ENCODE data around the gene ZBTB46.

Gene ZBTB46

DNA sequence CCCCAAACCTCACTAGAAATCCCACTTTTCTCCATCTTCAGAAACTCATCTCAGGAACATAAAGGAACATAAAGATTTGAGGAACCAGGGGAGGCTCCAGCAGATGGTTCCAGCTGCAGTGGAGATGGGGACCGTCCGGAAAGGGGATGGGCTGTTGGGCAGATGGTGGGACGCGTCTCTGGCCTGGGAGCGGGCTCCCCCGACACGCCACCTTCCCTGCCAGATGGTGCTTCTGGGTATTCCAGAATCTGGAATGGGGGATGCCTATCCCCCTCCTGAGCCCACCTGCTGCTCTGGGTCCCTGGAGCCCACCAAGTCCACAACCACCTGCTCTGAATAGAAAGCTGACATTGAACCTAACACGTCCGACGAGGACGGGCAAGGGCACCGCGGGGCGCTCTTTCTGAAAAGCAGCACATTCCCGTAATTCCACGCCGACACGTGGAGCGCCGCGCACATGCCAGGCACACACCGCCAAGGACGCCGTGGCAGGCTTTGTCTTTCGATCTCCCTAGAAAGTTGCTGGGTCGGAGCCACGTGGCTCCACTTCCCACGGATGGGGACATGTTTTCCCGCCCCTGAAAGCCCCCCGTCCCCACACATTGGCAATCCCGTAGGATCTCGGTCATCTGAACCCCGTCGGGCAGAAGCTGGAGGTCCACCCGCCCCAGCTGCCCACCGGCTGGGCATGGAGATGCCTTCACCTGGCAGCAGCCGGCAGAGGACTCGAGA, 64.2 kb downstream of the ZBTB46 start:
- no peak for DNase-seq (ENCODE audit: low read depth)

DNA sequence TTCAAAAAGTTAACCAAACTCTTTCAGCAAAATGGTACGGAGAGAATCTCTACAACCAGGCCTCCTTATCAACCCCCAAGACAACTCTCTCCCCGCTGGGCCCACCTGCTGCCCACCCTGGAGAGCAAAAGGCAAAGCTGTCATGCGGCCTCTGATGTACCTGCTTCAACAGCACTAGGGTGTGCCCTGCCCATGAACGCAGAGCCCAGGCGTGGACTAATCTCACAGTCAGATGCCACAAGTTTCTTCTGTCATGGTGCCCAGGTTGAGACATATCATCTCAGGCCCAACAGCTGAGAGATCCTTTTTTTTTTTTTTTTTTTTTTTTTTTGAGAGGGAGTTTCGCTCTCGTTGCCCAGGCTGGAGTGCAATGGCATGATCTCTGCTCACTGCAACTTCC, 65.2 kb downstream of the ZBTB46 start:
- DNase-seq (ENCODE audit: low read depth) = no peak

- no peak for DNase-seq (ENCODE audit: low read depth)
Measured at GRCh38 chr20:63765082-63765873, 65.8 kb downstream of the ZBTB46 start.

- no peak for DNase-seq (ENCODE audit: low read depth)
Measured at GRCh38 chr20:63759377-63759901, 71.6 kb downstream of the ZBTB46 start.

GRCh38 chr20:63758152-63758551, 72.9 kb downstream of the ZBTB46 start:
- DNase-seq (ENCODE audit: low read depth) = no peak

GRCh38 chr20:63756648-63756991, 74.4 kb downstream of the ZBTB46 start:
- no peak for DNase-seq (ENCODE audit: low read depth)

DNA sequence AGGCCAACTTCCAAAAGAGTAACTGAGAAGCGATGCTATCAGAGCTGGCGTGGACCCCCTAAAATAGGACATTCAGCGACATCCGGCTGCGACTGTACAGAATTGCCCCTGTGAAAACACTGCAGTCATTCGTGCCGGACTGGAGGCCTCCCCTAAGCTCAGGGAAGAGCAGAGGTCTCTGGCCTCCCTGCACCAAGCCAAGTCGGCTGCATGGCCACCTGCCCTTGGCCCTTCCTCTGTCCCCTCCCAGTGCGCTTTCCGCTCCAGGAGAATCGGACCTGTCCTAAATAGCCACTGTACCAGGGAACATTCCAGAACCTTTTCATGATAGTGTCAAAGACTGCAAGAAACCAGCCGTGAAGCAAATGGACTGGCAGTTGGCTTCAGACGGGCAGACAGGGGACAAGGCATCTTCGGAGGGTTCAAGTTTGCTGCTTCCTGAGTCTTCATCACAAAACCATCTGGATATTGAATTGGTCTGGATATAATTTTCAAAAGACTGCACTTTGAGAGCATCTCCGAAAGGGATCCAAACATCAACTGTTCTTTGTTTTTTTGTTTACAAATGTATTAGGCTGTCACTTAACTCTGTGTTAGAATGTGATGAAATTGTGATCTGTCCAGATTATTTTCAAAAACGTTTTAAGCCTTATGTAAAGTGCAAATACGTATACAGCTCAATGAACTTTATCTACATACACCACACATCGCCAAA, 75.0 kb downstream of the ZBTB46 start:
- no peak for DNase-seq (ENCODE audit: low read depth)

- DNase-seq (ENCODE audit: low read depth) = no peak
Measured at GRCh38 chr20:63754008-63754407, 77.1 kb downstream of the ZBTB46 start.

- no peak for DNase-seq (ENCODE audit: low read depth)
Measured at GRCh38 chr20:63753381-63753780, 77.7 kb downstream of the ZBTB46 start.

- DNase-seq (ENCODE audit: low read depth) = no peak
Measured at GRCh38 chr20:63752411-63753101, 78.5 kb downstream of the ZBTB46 start.

GRCh38 chr20:63751471-63752271, 79.4 kb downstream of the ZBTB46 start:
- DNase-seq (ENCODE audit: low read depth) = no peak

GRCh38 chr20:63750807-63751470, 80.1 kb downstream of the ZBTB46 start:
- peak; percentile 55 for DNase-seq (ENCODE audit: low read depth)

GRCh38 chr20:63749597-63750508, 81.2 kb downstream of the ZBTB46 start:
- DNase-seq (ENCODE audit: low read depth) = no peak

- DNase-seq (ENCODE audit: low read depth) = no peak
Measured at GRCh38 chr20:63748934-63749270, 82.2 kb downstream of the ZBTB46 start.

DNA sequence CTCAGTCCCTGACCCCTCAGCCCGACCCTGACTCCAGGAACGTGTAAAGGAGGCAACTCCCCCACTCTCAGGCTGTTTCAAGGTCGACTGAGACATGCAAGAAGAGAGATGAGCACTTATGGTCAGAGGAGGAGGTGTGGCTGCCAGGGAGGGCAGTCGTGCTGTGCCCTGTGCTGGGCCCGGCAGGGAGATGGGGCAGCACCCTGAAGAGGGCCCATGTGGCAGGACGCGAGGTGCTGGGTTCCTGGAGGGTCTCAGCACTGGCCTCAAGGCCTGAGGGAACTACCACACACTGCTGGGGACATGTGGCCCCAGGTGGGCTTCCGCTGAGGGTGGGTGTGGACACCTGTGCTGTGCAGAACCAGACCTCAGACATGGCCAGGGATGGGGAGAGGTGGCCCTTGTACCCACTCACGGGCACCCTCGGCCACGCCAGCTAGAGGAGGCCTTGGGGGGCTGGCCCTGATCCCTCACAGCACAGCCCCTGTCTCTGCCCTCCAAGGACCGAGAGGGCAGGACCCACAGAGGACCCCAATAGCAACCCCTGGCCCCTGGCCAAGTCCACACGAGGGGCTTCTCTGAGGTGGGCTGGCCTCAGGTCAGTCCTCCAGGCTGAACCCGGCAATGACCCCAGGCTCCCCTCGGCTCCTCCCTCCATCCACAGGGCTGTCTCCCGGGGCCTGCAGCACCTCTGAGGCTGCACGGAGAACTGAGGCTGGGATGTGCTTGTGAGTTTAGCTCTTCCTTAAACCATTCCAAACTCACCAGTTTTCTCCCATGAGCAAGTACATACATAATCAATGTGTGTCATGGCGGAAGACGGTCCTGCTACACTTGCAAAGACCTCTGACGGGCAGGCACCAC, 82.8 kb downstream of the ZBTB46 start:
- DNase-seq (ENCODE audit: low read depth) = no peak

GRCh38 chr20:63747622-63748069, 83.4 kb downstream of the ZBTB46 start:
- DNase-seq (ENCODE audit: low read depth) = no peak

- no peak for DNase-seq (ENCODE audit: low read depth)
Measured at GRCh38 chr20:63746751-63747315, 84.2 kb downstream of the ZBTB46 start.

Data from activated T-helper 1 cell treated with Interleukin-2 at 50 U/mL for 16 hours (primary cell).